Right atrium auricular region (tissue), 2 donors: ENCODE data around the gene SEPTIN12. TPM values are rescaled to one million over a fixed set of nuclear protein-coding genes. Genes with fewer than 3 reads are reported as not detected.

Source experiments
- DNase-seq: peaks from one replicate; pipeline ENCODE4 v3.0.0-alpha.2; 2019; ENCODE audit warnings: low spot score
- H3K27ac ChIP-seq, 2 donors: fragments of 200-600 bp; sonication (generic); 1 replicate in 1 of 2; 2 replicates in 1 of 2; pipeline ENCODE4 v1.5.1; 2016 to 2019
- H3K27me3 ChIP-seq, 2 donors: fragments of 200-600 bp; sonication (generic); one replicate each; pipeline versions ENCODE4 v1.5.1 to v1.6.0; 2017 to 2019
- H3K36me3 ChIP-seq: fragments of 200-600 bp; sonication (generic); one replicate; pipeline ENCODE4 v1.5.1; 2016
- H3K4me1 ChIP-seq, 2 donors: fragments of 200-600 bp; sonication (generic); one replicate each; pipeline versions ENCODE4 v1.5.1 to v1.6.0; 2017 to 2019
- H3K4me3 ChIP-seq, 2 donors: fragments of 200-600 bp; sonication (generic); 1 replicate in 1 of 2; 2 replicates in 1 of 2; pipeline ENCODE4 v1.5.1; 2017 to 2019; ENCODE audit warnings: mild to moderate bottlenecking in 1 of 2, moderate library complexity in 1 of 2
- H3K9me3 ChIP-seq, 2 donors: fragments of 200-600 bp; sonication (generic); one replicate each; pipeline ENCODE4 v1.5.1; 2019
- CTCF ChIP-seq, 2 donors: fragments of 200-600 bp; sonication (generic); IDR thresholded peaks; one replicate each; pipeline ENCODE4 v1.5.1; 2019; ENCODE audit warnings: antibody characterized with exemption in 2 of 2
- total RNA-seq, 2 donors: library from RNA; depleted of rRNA; stranded (reverse); fragments of >200 nt; gene quantifications; one replicate each; pipeline ENCODE4 v1.1.0, GENCODE V29; 2016

Gene SEPTIN12
- total RNA-seq, 2 donors from 2014 or later: not detected

- H3K36me3 ChIP-seq: peaks cover 89% of the 10 kb centered on the region
- no peak for TF ChIP-seq CTCF (IDR thresholded peaks at IDR 0.05)
These were observed 32.5 kb downstream of the SEPTIN12 start for GRCh38 chr16:4755687-4756086.

GRCh38 chr16:4754865-4755264 is 33.3 kb downstream of the SEPTIN12 start:
- H3K27ac ChIP-seq: no peak overlapping the region
- no peak for TF ChIP-seq CTCF (IDR thresholded peaks at IDR 0.05)

More at GRCh38 chr16:4755687-4756086, 32.5 kb downstream of the SEPTIN12 start:
- H3K9me3 ChIP-seq: peaks cover 0 to 3% of the 10 kb centered on the region in 2 donors
- no peak overlapping the region for H3K27ac ChIP-seq
- H3K4me3 ChIP-seq: no peak overlapping the region
- no peak for DNase-seq
- no peaks in the 10 kb centered on the region for H3K27me3 ChIP-seq
- no peaks in the 10 kb centered on the region for H3K4me1 ChIP-seq

GRCh38 chr16:4753227-4753626 is 34.9 kb downstream of the SEPTIN12 start:
- Histone ChIP-seq H3K4me1 (no peaks in the 10 kb centered on the region), H3K36me3 (peaks cover 66% of the 10 kb centered on the region), H3K27ac (no peak overlapping the region), H3K9me3 (peaks cover 0 to 3% of the 10 kb centered on the region in 2 donors), H3K27me3 (no peaks in the 10 kb centered on the region), H3K4me3 (no peak overlapping the region)
- no peak for DNase-seq
- TF ChIP-seq CTCF (IDR thresholded peaks at IDR 0.05): no peak

More at GRCh38 chr16:4754865-4755264, 33.3 kb downstream of the SEPTIN12 start:
- no peak for DNase-seq
- Histone ChIP-seq H3K9me3 (peaks cover 0 to 3% of the 10 kb centered on the region in 2 donors), H3K36me3 (peaks cover 81% of the 10 kb centered on the region), H3K27me3 (no peaks in the 10 kb centered on the region), H3K4me1 (no peaks in the 10 kb centered on the region), H3K4me3 (no peak overlapping the region)

GRCh38 chr16:4752351-4753100 is 35.6 kb downstream of the SEPTIN12 start:
- no peak for TF ChIP-seq CTCF (IDR thresholded peaks at IDR 0.05)
- Histone ChIP-seq H3K4me1 (no peaks in the 10 kb centered on the region), H3K9me3 (peaks cover 0 to 3% of the 10 kb centered on the region in 2 donors), H3K36me3 (peaks cover 60% of the 10 kb centered on the region), H3K27ac (no peak overlapping the region), H3K4me3 (no peak overlapping the region), H3K27me3 (no peaks in the 10 kb centered on the region)
- DNase-seq: no peak

GRCh38 chr16:4750896-4751295 is 37.2 kb downstream of the SEPTIN12 start:
- TF ChIP-seq CTCF (IDR thresholded peaks at IDR 0.05): no peak
- no peak for DNase-seq
- H3K36me3 ChIP-seq: peaks cover 51% of the 10 kb centered on the region
- peaks cover 0 to 3% of the 10 kb centered on the region in 2 donors for H3K9me3 ChIP-seq
- H3K4me3 ChIP-seq: no peak overlapping the region
- H3K4me1 ChIP-seq: no peaks in the 10 kb centered on the region
- H3K27me3 ChIP-seq: no peaks in the 10 kb centered on the region
- no peak overlapping the region for H3K27ac ChIP-seq
